ENCODE measurements around the gene HOXD1. TPM values are rescaled to one million over a fixed set of nuclear protein-coding genes. Genes with fewer than 3 reads are reported as not detected.

The HOXD1 gene
- total and polyA plus RNA-seq, 2 of the 4 experiments (the other 2 are of a cell fraction) = not detected

DNA sequence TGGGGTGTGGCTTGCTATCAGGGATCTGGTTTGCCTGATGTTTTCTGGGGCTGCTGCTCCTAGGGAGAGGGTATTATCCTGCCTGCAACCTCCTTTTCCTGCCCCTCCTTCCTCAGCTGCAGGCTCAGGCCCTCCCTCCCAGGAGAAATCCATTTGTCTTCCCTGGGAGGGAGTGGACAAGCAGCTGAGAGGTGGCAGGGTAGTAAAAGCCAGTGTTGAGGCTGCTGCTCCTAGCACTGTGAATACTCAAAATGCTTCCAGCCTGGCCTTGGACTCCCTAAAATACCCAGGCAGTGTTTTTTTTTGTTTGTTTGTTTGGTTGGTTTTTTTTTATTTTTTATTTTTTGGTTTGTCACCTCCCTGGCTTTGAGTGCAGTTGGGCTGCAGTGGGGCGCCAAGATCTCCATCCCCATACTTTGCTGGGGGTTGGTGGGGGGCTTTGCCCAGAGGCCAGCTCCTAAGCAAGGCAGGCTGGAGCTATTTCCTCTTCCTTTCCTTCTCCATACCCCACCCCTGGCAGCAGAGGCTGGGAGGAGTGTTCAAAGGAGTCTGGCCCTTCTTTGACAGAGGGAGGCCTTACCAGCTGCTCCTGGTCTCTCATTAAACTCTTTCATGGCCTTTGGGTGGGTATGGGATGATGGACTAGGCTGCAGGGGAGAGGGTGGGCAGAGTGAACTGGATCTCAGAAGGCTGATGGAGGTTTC is 17.7 kb upstream of the HOXD1 start:
- Histone ChIP-seq H4K20me1 (ENCODE audit: insufficient read depth, low read length) (no peaks in the 10 kb centered on the region), H3K27ac (ENCODE audit: insufficient read depth, low read length) (no peak overlapping the region), H3K9me1 (ENCODE audit: insufficient read depth, low read length) (no peaks in the 10 kb centered on the region), H3K4me1 (ENCODE audit: control insufficient read depth, insufficient read depth, low read length) (no peaks in the 10 kb centered on the region), H3K9me3 (ENCODE audit: control insufficient read depth, insufficient read depth, low read length) (peaks cover 10% of the 10 kb centered on the region), H2AFZ (replicated peaks; ENCODE audit: low read length, poor library complexity) (no peak overlapping the region), H3K4me3 (ENCODE audit: insufficient read depth, low read depth, low read length) (no peak overlapping the region), H2AK5ac (ENCODE audit: low read depth, low read length) (no peak overlapping the region), H3K56ac (ENCODE audit: extremely low read depth, insufficient read depth, low read length) (no peak overlapping the region), H3K4me2 (ENCODE audit: low read depth, low read length) (no peak overlapping the region), H3K14ac (replicated peaks; ENCODE audit: low read depth, low read length) (no peak overlapping the region), H4K91ac (ENCODE audit: insufficient read depth, low read depth, low read length) (no peak overlapping the region), H2BK15ac (ENCODE audit: low read depth, low read length) (no peak overlapping the region), H3K18ac (ENCODE audit: low read depth, low read length) (no peak overlapping the region), H3K36me3 (ENCODE audit: control insufficient read depth, insufficient read depth, low read length) (no peaks in the 10 kb centered on the region), H4K5ac (ENCODE audit: low read depth, low read length) (no peak overlapping the region), H2AK9ac (replicated peaks; ENCODE audit: low read depth, low read length, poor library complexity) (no peak overlapping the region), H4K8ac (ENCODE audit: low read depth in 2 of 2, low read length in 2 of 2) (no peak overlapping the region), H3K4ac (ENCODE audit: low read depth, low read length) (no peak overlapping the region), H3K9ac (ENCODE audit: low read depth, low read length) (no peak overlapping the region), H2BK120ac (ENCODE audit: low read depth, low read length) (no peak overlapping the region), H3K23ac (ENCODE audit: low read depth, low read length) (no peak overlapping the region), H2BK20ac (ENCODE audit: low read depth, low read length) (no peak overlapping the region), H3K27me3 (ENCODE audit: control insufficient read depth, insufficient read depth, low read length) (peaks cover 61% of the 10 kb centered on the region), H2BK5ac (ENCODE audit: low read depth, low read length, poor library complexity, severe bottlenecking) (no peak overlapping the region), H3K79me1 (ENCODE audit: low read depth in 1 of 2, low read length in 2 of 2) (no peaks in the 10 kb centered on the region)
- ChIA-PET POLR2A (ENCODE audit: unreplicated experiment) (no interaction called here), CTCF (no interaction called here)
- DNase-seq (no peak), ATAC-seq (ENCODE audit: low read depth) (no peak)
- no TSS peak for BruUV-seq (replicated peaks)
- TF ChIP-seq RCOR1 (IDR thresholded peaks at IDR 0.05; ENCODE audit: insufficient replicate concordance, low read length) = no peak
- TF ChIP-seq, protein P1, sequence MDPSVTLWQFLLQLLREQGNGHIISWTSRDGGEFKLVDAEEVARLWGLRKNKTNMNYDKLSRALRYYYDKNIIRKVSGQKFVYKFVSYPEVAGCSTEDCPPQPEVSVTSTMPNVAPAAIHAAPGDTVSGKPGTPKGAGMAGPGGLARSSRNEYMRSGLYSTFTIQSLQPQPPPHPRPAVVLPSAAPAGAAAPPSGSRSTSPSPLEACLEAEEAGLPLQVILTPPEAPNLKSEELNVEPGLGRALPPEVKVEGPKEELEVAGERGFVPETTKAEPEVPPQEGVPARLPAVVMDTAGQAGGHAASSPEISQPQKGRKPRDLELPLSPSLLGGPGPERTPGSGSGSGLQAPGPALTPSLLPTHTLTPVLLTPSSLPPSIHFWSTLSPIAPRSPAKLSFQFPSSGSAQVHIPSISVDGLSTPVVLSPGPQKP (IDR thresholded peaks at IDR 0.05; ENCODE audit: borderline replicate concordance, low read depth, low read length) = no peak
- TF ChIP-seq POLR2A (IDR thresholded peaks at IDR 0.05; ENCODE audit: low read depth, low read length) = no peak
- dilution Hi-C loops (cut with HindIII; ENCODE audit: low sequenced_read_pairs, unreplicated experiment) (no loop called here), intact Hi-C loops (cut with micrococcal nuclease) (no loop called here), in situ Hi-C loops (cut with MboI; ENCODE audit: low sequenced_read_pairs) (no loop called here)
- no CpG with 5 or more reads among the region's 1 CpG for WGBS, 2 experiments (ENCODE audit: extremely low coverage in 2 of 2, insufficient read length in 1 of 2)

Data from IMR-90 (cell line).